Tibial nerve (tissue), 4 donors: ENCODE data around the gene FBLN2. TPM values are rescaled to one million over a fixed set of nuclear protein-coding genes. Genes with fewer than 3 reads are reported as not detected.

Experiments
- DNase-seq, 2 donors: peaks; one replicate each; pipeline ENCODE4 v3.0.0-alpha.2; 2019; ENCODE audit warnings: low spot score in 2 of 2
- H3K27ac ChIP-seq, 4 donors: fragments of 200-600 bp; sonication (generic) in 3 of 4; one replicate each; pipeline ENCODE4 v1.5.1; 2017 to 2019; ENCODE audit warnings: mild to moderate bottlenecking in 1 of 4
- H3K27me3 ChIP-seq, 2 donors: fragments of 200-600 bp; sonication (generic) in 1 of 2; one replicate each; pipeline versions ENCODE4 v1.5.1 to v1.6.0; 2017 to 2019
- H3K36me3 ChIP-seq, 3 donors: fragments of 200-600 bp; sonication (generic); one replicate each; pipeline ENCODE4 v1.5.1; 2018 to 2019
- H3K4me1 ChIP-seq, 4 donors: fragments of 200-600 bp; sonication (generic) in 3 of 4; one replicate each; pipeline ENCODE4 v1.5.1; 2017 to 2019
- H3K4me3 ChIP-seq, 4 donors: fragments of 200-600 bp; sonication (generic) in 3 of 4; one replicate each; pipeline ENCODE4 v1.5.1; 2017 to 2019; ENCODE audit warnings: mild to moderate bottlenecking in 1 of 4, moderate library complexity in 1 of 4
- H3K9me3 ChIP-seq, 4 donors: fragments of 200-600 bp; sonication (generic) in 3 of 4; one replicate each; pipeline ENCODE4 v1.5.1; 2017 to 2019
- CTCF ChIP-seq, 5 experiments: fragments of 200-600 bp in 3 of 5; fragments of 450-650 bp in 2 of 5; sonication (generic) in 3 of 5; IDR thresholded peaks; one replicate each; pipeline ENCODE4 v1.5.1; 2016 to 2019; ENCODE audit warnings: antibody characterized with exemption in 5 of 5, mild to moderate bottlenecking in 3 of 5, moderate library complexity in 2 of 5
- EP300 ChIP-seq, 2 donors: sonication (generic); formaldehyde crosslinking; IDR thresholded peaks; one replicate each; pipeline ENCODE4 v1.6.1; 2017; ENCODE audit warnings: antibody characterized with exemption in 2 of 2, mild to moderate bottlenecking in 1 of 2
- POLR2A ChIP-seq, 2 donors: fragments of 450-650 bp; IDR thresholded peaks; one replicate each; pipeline ENCODE4 v1.6.1; 2017; ENCODE audit warnings: antibody characterized with exemption in 2 of 2, mild to moderate bottlenecking in 2 of 2, moderate library complexity in 2 of 2
- WGBS, 2 donors: methylation state at CpG; one replicate each; pipeline ENCODE4 v1.1.5; 2018; 5-methylcytosine and 5-hydroxymethylcytosine counted together
- total RNA-seq, 4 donors: library from RNA; depleted of rRNA; stranded (reverse); fragments of >200 nt; gene quantifications; one replicate each; pipeline ENCODE4 v1.1.0, GENCODE V29; 2016

Gene FBLN2
- total RNA-seq, 4 donors from 2014 or later: 185 to 445 (median 240) TPM

GRCh38 chr3:13645801-13646637 is 97.1 kb downstream of the FBLN2 start:
- Histone ChIP-seq H3K36me3 (no peaks in the 10 kb centered on the region), H3K4me1 (peaks cover 0 to 32% (median 15%) of the 10 kb centered on the region in 4 donors), H3K27me3 (no peaks in the 10 kb centered on the region), H3K9me3 (no peaks in the 10 kb centered on the region), H3K27ac (no peak overlapping the region), H3K4me3 (no peak overlapping the region)
- 84 to 88% methylated on average over 9 of the region's 9 CpGs for WGBS, 2 donors
- TF ChIP-seq POLR2A (IDR thresholded peaks at IDR 0.05) (no peak), EP300 (IDR thresholded peaks at IDR 0.05) (no peak), CTCF (IDR thresholded peaks at IDR 0.05) (no peak)
- DNase-seq: no peak

GRCh38 chr3:13647298-13648059 is 98.6 kb downstream of the FBLN2 start:
- H3K4me1 ChIP-seq: peaks cover 0 to 32% (median 15%) of the 10 kb centered on the region in 4 donors
- H3K9me3 ChIP-seq: no peaks in the 10 kb centered on the region
- no peaks in the 10 kb centered on the region for H3K36me3 ChIP-seq
- no peak overlapping the region for H3K4me3 ChIP-seq
- no peak for DNase-seq
- no peaks in the 10 kb centered on the region for H3K27me3 ChIP-seq
- TF ChIP-seq POLR2A (IDR thresholded peaks at IDR 0.05) (no peak), CTCF (IDR thresholded peaks at IDR 0.05) (no peak), EP300 (IDR thresholded peaks at IDR 0.05) (no peak)
- H3K27ac ChIP-seq: no peak overlapping the region
- WGBS, 2 donors: 44 to 49% methylated on average over 17 to 19 of the region's 19 CpGs

- H3K4me1 ChIP-seq: peaks cover 0 to 32% (median 15%) of the 10 kb centered on the region in 4 donors
- 13 to 22% methylated on average over 12 to 20 of the region's 20 CpGs for WGBS, 2 donors
- TF ChIP-seq CTCF (IDR thresholded peaks at IDR 0.05) (peak; percentile 90 to 98 (median 96)), EP300 (IDR thresholded peaks at IDR 0.05) (peak in 1 of 2 donors; percentile 56), POLR2A (IDR thresholded peaks at IDR 0.05) (no peak)
Observed at GRCh38 chr3:13648060-13649001, 99.4 kb downstream of the FBLN2 start.

GRCh38 chr3:13650210-13651056 is 101.5 kb downstream of the FBLN2 start:
- Histone ChIP-seq H3K4me1 (peaks cover 0 to 41% (median 16%) of the 10 kb centered on the region in 4 donors), H3K27ac (peak overlapping the region in 1 of 4 donors; percentile 38), H3K9me3 (no peaks in the 10 kb centered on the region), H3K36me3 (no peaks in the 10 kb centered on the region), H3K4me3 (no peak overlapping the region), H3K27me3 (peaks cover 0 to 7% of the 10 kb centered on the region in 2 donors)
- TF ChIP-seq CTCF (IDR thresholded peaks at IDR 0.05) (peak; percentile 99 to 100 (median 99)), POLR2A (IDR thresholded peaks at IDR 0.05) (no peak), EP300 (IDR thresholded peaks at IDR 0.05) (peak; percentile 18 to 77)
- peak; percentile 62 to 79 for DNase-seq
- WGBS, 2 donors: 20 to 36% methylated on average over 23 to 48 of the region's 48 CpGs

More at GRCh38 chr3:13648060-13649001, 99.4 kb downstream of the FBLN2 start:
- Histone ChIP-seq H3K4me3 (no peak overlapping the region), H3K27me3 (no peaks in the 10 kb centered on the region), H3K9me3 (no peaks in the 10 kb centered on the region), H3K27ac (no peak overlapping the region), H3K36me3 (no peaks in the 10 kb centered on the region)
- DNase-seq: peak; percentile 80 to 85
